ENCODE measurements around the gene TMEM167A.

Gene TMEM167A

GRCh38 chr5:83097689-83098231, 20.6 kb upstream of the TMEM167A start:
- no peak for DNase-seq (ENCODE audit: extremely low read depth, low read depth)

GRCh38 chr5:83096660-83097339, 19.6 kb upstream of the TMEM167A start:
- DNase-seq (ENCODE audit: extremely low read depth, low read depth): no peak
- no peak for TF ChIP-seq CTCF (IDR thresholded peaks at IDR 0.05; ENCODE audit: low read depth, low read length)

More at GRCh38 chr5:83097689-83098231, 20.6 kb upstream of the TMEM167A start:
- no peak for TF ChIP-seq CTCF (IDR thresholded peaks at IDR 0.05; ENCODE audit: low read depth, low read length)

GRCh38 chr5:83095957-83096539, 18.9 kb upstream of the TMEM167A start:
- no peak for TF ChIP-seq CTCF (IDR thresholded peaks at IDR 0.05; ENCODE audit: low read depth, low read length)
- no peak for DNase-seq (ENCODE audit: extremely low read depth, low read depth)

- no peak for DNase-seq (ENCODE audit: extremely low read depth, low read depth)
Observed at GRCh38 chr5:83095163-83095956, 18.2 kb upstream of the TMEM167A start.

GRCh38 chr5:83093692-83094091, 16.5 kb upstream of the TMEM167A start:
- TF ChIP-seq CTCF (IDR thresholded peaks at IDR 0.05; ENCODE audit: low read depth, low read length): no peak
- DNase-seq (ENCODE audit: extremely low read depth, low read depth): no peak

More at GRCh38 chr5:83095163-83095956, 18.2 kb upstream of the TMEM167A start:
- TF ChIP-seq CTCF (IDR thresholded peaks at IDR 0.05; ENCODE audit: low read depth, low read length): no peak

GRCh38 chr5:83092619-83093018, 15.4 kb upstream of the TMEM167A start:
- no peak for DNase-seq (ENCODE audit: extremely low read depth, low read depth)
- no peak for TF ChIP-seq CTCF (IDR thresholded peaks at IDR 0.05; ENCODE audit: low read depth, low read length)
